Neural cell (in vitro differentiated cells): Measurements from ENCODE around the gene AGPAT4. TPM values are rescaled to one million over a fixed set of nuclear protein-coding genes. Genes with fewer than 3 reads are reported as not detected.

Experiments
- H2AFZ ChIP-seq: fragments of 200-600, 300-800 bp; sonication (generic), shearing (Covaris generic); 2 replicates; pipeline ENCODE4 v1.6.0; 2014; ENCODE audit warnings: low read depth, mild to moderate bottlenecking, antibody characterized with exemption, low read length, moderate library complexity
- H3F3A ChIP-seq: fragments of 200-600 bp; shearing (Covaris generic); 2 replicates; pipeline ENCODE4 v1.6.1; 2016; ENCODE audit warnings: mild to moderate bottlenecking, moderate library complexity, mixed read lengths, antibody characterized with exemption, low read length; ENCODE audit not compliant: insufficient read depth, poor library complexity, severe bottlenecking
- H3K27ac ChIP-seq: fragments of 200-600, 300-800 bp; sonication (generic), shearing (Covaris generic); 2 replicates; pipeline ENCODE4 v1.5.1; 2014; ENCODE audit warnings: mild to moderate bottlenecking, low read length, moderate library complexity
- H3K27me3 ChIP-seq: fragments of 300-800, 200-600 bp; sonication (generic), shearing (Covaris generic); 2 replicates; pipeline ENCODE4 v1.6.0; 2014; ENCODE audit warnings: mild to moderate bottlenecking, low read depth, low read length, moderate library complexity; ENCODE audit not compliant: insufficient read depth
- H3K36me3 ChIP-seq: fragments of 300-800, 200-600 bp; sonication (generic), shearing (Covaris generic); 2 replicates; pipeline ENCODE4 v1.5.1; 2014; ENCODE audit warnings: mild to moderate bottlenecking, antibody characterized with exemption, low read length, moderate library complexity; ENCODE audit not compliant: insufficient read depth
- H3K4me2 ChIP-seq: fragments of 300-800, 200-600 bp; sonication (generic), shearing (Covaris generic); 2 replicates; pipeline ENCODE4 v1.6.0; 2014; ENCODE audit warnings: mild to moderate bottlenecking, low read length
- H3K4me3 ChIP-seq: fragments of 300-800, 200-600 bp; sonication (generic), shearing (Covaris generic); 2 replicates; pipeline ENCODE4 v1.5.1; 2014; ENCODE audit warnings: mild to moderate bottlenecking, low read length, moderate library complexity
- H3K79me2 ChIP-seq: fragments of 200-600 bp; shearing (Covaris generic); replicated peaks from 2 replicates; pipeline ENCODE4 v1.6.0; 2014; ENCODE audit warnings: mild to moderate bottlenecking, low read length, moderate library complexity; ENCODE audit not compliant: insufficient read depth
- H3K9ac ChIP-seq: fragments of 300-800, 200-600 bp; sonication (generic), shearing (Covaris generic); 2 replicates; pipeline ENCODE4 v1.6.1; 2016; ENCODE audit warnings: mild to moderate bottlenecking, low read length, mixed read lengths
- H3K9me2 ChIP-seq: fragments of 200-600 bp; shearing (Covaris generic); 2 replicates; pipeline ENCODE4 v1.6.1; 2016; ENCODE audit warnings: mild to moderate bottlenecking, low read length, mixed read lengths; ENCODE audit not compliant: insufficient read depth
- H3K9me3 ChIP-seq: fragments of 200-600, 300-800 bp; sonication (generic), shearing (Covaris generic); 2 replicates; pipeline ENCODE4 v1.6.1; 2016; ENCODE audit warnings: mild to moderate bottlenecking, mixed run types, low read length, moderate library complexity, mixed read lengths
- H4K20me1 ChIP-seq: fragments of 200-600 bp; shearing (Covaris generic); 2 replicates; pipeline ENCODE4 v1.6.1; 2016; ENCODE audit warnings: mild to moderate bottlenecking, mixed run types; ENCODE audit not compliant: insufficient read depth
- CTCF ChIP-seq: fragments of 450-650 bp; IDR thresholded peaks from 2 replicates; pipeline ENCODE4 v1.5.1; 2014; ENCODE audit warnings: antibody characterized with exemption, mild to moderate bottlenecking, moderate library complexity; ENCODE audit not compliant: poor library complexity, severe bottlenecking
- EP300 ChIP-seq: fragments of 450-650 bp; conservative IDR thresholded peaks from 2 replicates; pipeline ENCODE4 v1.6.1; 2014; ENCODE audit warnings: antibody characterized with exemption, mild to moderate bottlenecking, moderate library complexity; ENCODE audit not compliant: poor library complexity, severe bottlenecking
- EZH2 ChIP-seq: fragments of 200-600, 300-800 bp; shearing (Covaris generic), sonication (generic); IDR thresholded peaks from 2 replicates; pipeline ENCODE4 v1.6.1; 2014; ENCODE audit warnings: antibody characterized with exemption, low read length, borderline replicate concordance, mild to moderate bottlenecking; ENCODE audit not compliant: insufficient read depth, poor library complexity, severe bottlenecking
- MXI1 ChIP-seq: fragments of 450-650 bp; conservative IDR thresholded peaks from 2 replicates; pipeline ENCODE4 v1.6.1; 2014; ENCODE audit warnings: antibody characterized with exemption, mild to moderate bottlenecking; ENCODE audit not compliant: poor library complexity, severe bottlenecking
- POLR2AphosphoS5 ChIP-seq: IDR thresholded peaks from 2 replicates; pipeline ENCODE4 v1.6.1; 2012
- RAD21 ChIP-seq: fragments of 450-650 bp; conservative IDR thresholded peaks from 2 replicates; pipeline ENCODE4 v1.6.1; 2014; ENCODE audit warnings: antibody characterized with exemption, mild to moderate bottlenecking, moderate library complexity
- REST ChIP-seq: IDR thresholded peaks from 2 replicates; pipeline ENCODE4 v1.6.1; 2012; ENCODE audit warnings: borderline replicate concordance
- SMC3 ChIP-seq: fragments of 450-650 bp; conservative IDR thresholded peaks from 2 replicates; pipeline ENCODE4 v1.6.1; 2014; ENCODE audit warnings: antibody characterized with exemption, mild to moderate bottlenecking, moderate library complexity; ENCODE audit not compliant: poor library complexity
- TAF1 ChIP-seq: IDR thresholded peaks from 2 replicates; pipeline ENCODE4 v1.6.1; 2012; ENCODE audit warnings: low read depth
- polyA plus RNA-seq: library from polyadenylated mRNA; depleted of rRNA; stranded (reverse); fragments of >200 nt; gene quantifications from 2 replicates; pipeline ENCODE4 v1.2.3, GENCODE V29; 2014

Gene AGPAT4
- polyA plus RNA-seq, 1 donor from 2014 or later, result 42.6 TPM

- Histone ChIP-seq H3K36me3 (peaks cover 4% of the 10 kb centered on the region), H3K9ac (no peak overlapping the region), H3K27me3 (no peaks in the 10 kb centered on the region), H3K79me2 (peaks cover 90% of the 10 kb centered on the region), H3K9me3 (peaks cover 4% of the 10 kb centered on the region), H4K20me1 (no peaks in the 10 kb centered on the region), H3K4me3 (no peak overlapping the region), H3K27ac (no peak overlapping the region), H3F3A (no peaks in the 10 kb centered on the region), H2AFZ (no peak overlapping the region), H3K4me2 (no peak overlapping the region), H3K9me2 (no peaks in the 10 kb centered on the region)
- TF ChIP-seq EZH2 (no peak), POLR2AphosphoS5 (no peak), MXI1 (no peak), REST (no peak), CTCF (no peak), RAD21 (no peak), SMC3 (no peak), TAF1 (no peak), EP300 (no peak)
Observed at GRCh38 chr6:161244725-161245124, 29.1 kb downstream of the AGPAT4 start.

GRCh38 chr6:161242779-161243693 is 30.8 kb downstream of the AGPAT4 start:
- Histone ChIP-seq H3K9me3 (no peaks in the 10 kb centered on the region), H3K27ac (no peak overlapping the region), H3K4me3 (no peak overlapping the region), H3K79me2 (peaks cover 90% of the 10 kb centered on the region), H2AFZ (no peak overlapping the region), H3K4me2 (no peak overlapping the region), H4K20me1 (no peaks in the 10 kb centered on the region), H3K36me3 (peaks cover 4% of the 10 kb centered on the region), H3K27me3 (no peaks in the 10 kb centered on the region), H3K9me2 (no peaks in the 10 kb centered on the region), H3K9ac (no peak overlapping the region), H3F3A (no peaks in the 10 kb centered on the region)
- TF ChIP-seq REST (no peak), CTCF (no peak), EZH2 (no peak), TAF1 (no peak), POLR2AphosphoS5 (no peak), MXI1 (no peak), RAD21 (no peak), EP300 (no peak), SMC3 (no peak)
